ENCODE data around the gene ZNF865.
"Not testable (repeated sequence)": the region's sequence is repeated elsewhere in the genome, so short reads cannot be mapped to it uniquely, and the experiment has no call there.

ZNF865 gene

DNA sequence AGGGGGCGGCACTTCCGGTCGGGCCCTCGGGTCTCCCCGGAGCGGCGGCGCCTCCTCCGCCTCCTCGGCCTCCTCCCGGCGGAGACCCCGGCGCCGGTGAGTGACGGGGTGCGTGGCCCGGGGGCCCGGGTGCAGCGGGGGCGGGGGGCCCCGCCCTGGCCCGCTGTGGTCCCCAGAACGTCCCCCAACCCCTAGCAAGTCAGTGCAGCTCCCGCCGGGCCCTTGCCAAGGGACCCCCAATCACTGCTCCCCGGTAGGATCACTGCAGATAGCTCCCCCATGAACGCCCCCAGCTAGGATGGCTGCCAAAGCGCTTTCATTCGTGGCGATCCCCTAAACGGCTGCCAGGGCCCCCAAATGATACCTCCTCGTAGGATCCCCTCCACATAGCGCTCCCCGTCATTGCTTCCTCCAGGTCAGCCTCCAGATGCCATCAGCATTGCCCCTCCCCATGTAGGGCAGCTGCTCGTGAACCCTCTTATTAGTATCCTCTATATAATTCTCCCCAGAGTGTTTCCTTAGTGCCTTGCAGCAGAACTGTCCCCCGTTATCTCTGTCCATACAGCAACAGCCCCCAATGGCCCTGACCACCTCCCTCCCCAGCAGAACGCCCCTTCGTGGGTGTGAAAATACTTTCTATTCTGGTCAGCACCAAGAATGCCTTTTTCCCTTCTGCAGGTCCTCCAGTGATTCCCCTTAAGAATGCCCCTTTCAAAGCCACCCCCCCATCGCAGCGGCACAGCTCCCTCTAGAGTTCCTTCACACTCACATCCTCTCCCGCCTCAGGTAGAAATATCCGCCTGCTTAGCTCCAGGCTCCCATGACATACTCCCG is at the start of gene ZNF865:
Gene ZNF865 (plus strand): TSS at position 11 of the 834 bp plus-strand sequence. CDS start 7,972 bp downstream, outside the sequence.
- TF ChIP-seq, protein P1, sequence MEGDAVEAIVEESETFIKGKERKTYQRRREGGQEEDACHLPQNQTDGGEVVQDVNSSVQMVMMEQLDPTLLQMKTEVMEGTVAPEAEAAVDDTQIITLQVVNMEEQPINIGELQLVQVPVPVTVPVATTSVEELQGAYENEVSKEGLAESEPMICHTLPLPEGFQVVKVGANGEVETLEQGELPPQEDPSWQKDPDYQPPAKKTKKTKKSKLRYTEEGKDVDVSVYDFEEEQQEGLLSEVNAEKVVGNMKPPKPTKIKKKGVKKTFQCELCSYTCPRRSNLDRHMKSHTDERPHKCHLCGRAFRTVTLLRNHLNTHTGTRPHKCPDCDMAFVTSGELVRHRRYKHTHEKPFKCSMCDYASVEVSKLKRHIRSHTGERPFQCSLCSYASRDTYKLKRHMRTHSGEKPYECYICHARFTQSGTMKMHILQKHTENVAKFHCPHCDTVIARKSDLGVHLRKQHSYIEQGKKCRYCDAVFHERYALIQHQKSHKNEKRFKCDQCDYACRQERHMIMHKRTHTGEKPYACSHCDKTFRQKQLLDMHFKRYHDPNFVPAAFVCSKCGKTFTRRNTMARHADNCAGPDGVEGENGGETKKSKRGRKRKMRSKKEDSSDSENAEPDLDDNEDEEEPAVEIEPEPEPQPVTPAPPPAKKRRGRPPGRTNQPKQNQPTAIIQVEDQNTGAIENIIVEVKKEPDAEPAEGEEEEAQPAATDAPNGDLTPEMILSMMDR (IDR thresholded peaks at IDR 0.05; ENCODE audit: control insufficient read depth, insufficient read depth, low read depth, low read length, missing control alignments): peak; percentile 91
- DNase-seq (ENCODE audit: low read depth): no peak
- peak within 1 kb of the TSS; percentile 85 for H3K4me3 ChIP-seq (ENCODE audit: control insufficient read depth, low read depth, low read length)

DNA sequence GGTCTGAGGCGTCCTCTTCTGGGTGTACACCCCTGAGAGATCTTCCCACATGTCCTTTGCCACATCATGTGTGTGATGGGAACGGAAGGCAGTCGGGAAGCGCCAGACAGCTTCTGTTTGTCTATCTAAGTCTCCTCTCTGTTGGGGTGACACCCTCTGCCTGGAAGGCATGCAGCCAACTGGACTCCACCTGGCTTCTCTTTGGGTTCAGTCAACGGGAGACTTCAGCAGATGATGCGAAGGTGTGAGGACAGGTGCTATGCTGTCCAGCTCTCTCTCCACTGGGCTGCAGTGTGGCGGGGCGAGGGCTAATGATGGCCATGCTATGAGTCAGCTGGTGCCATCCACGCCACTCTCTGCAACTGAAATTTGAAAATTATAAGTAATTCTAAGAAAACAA is 45.8 kb upstream of the ZNF865 start:
- no peak for DNase-seq (ENCODE audit: low read depth)
- TF ChIP-seq, protein P1 (IDR thresholded peaks at IDR 0.05; ENCODE audit: control insufficient read depth, insufficient read depth, low read depth, low read length, missing control alignments): no peak
- H3K4me3 ChIP-seq (ENCODE audit: control insufficient read depth, low read depth, low read length): no peak overlapping the region

DNA sequence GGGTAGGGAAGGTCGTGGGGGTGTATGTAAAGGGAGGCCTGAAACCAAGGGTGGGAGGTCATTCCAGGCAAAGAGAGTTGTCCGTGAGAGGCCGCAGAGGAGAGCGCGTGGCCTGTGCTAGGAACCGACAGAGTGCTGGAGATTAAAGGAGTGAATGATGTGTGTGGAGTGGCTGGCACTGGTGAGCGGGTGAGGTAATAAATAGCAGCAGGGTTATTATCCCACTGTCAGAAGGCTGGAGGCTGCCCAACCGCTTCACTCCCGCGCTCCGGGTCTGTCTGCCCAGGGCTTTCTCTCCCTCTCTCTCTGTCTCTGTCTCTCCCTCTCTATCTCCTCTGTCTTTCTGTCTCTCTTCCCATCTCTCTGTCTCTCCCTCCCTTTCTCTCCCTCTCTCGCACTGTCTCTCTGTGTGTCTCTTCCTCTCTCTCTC is 42.2 kb upstream of the ZNF865 start:
- DNase-seq (ENCODE audit: low read depth): no peak
- no peak overlapping the region for H3K4me3 ChIP-seq (ENCODE audit: control insufficient read depth, low read depth, low read length)
- TF ChIP-seq, protein P1 (IDR thresholded peaks at IDR 0.05; ENCODE audit: control insufficient read depth, insufficient read depth, low read depth, low read length, missing control alignments): no peak

DNA sequence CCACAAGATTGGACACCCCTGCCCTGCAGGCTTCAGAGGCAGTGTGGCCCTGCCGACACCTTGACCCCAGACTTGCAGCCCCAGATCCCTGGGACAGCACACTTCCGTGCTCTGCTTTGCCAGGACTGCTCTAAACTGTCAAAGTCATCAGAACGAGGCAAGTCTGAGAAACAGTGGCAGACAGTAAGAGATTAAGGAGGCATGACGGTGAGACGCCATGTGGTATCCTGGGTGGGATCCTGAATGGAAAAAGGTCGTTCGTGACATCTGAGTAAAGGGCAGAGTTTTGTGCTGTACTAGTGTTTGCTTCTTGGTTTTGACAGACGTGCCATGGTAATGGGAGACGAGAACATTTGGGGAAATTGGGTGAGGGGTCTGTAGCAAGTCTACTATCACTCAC is 38.6 kb upstream of the ZNF865 start:
- TF ChIP-seq, protein P1 (IDR thresholded peaks at IDR 0.05; ENCODE audit: control insufficient read depth, insufficient read depth, low read depth, low read length, missing control alignments): no peak
- no peak for DNase-seq (ENCODE audit: low read depth)
- H3K4me3 ChIP-seq (ENCODE audit: control insufficient read depth, low read depth, low read length): no peak overlapping the region

DNA sequence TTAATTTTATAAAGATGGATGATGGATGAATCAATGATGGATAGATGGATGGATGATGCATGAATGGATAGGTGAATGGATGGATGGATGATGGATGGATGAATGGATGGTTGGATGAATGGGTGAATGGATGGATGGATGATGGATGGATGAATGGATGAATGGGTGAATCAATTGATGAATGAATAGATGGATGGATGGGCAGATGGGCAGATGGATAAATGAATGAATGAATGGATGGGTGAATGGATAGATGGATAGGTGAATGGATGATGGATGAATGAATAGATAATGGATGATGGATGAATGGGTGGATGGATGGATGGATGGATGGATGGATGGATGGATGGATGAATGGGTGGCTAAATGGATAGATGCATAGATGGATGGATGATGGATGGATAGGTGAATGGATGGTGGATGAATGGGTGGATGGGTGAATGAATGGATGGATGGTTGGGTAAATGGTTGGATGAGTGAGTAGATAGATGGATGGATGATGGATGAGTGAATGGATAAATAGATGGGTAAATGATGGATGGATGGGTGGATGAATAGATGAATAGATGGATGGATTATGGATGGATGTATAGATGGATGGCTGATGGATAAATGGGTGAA is 37.6 kb upstream of the ZNF865 start:
- DNase-seq (ENCODE audit: low read depth): no peak
- H3K4me3 ChIP-seq (ENCODE audit: control insufficient read depth, low read depth, low read length): no peak overlapping the region
- TF ChIP-seq, protein P1 (IDR thresholded peaks at IDR 0.05; ENCODE audit: control insufficient read depth, insufficient read depth, low read depth, low read length, missing control alignments): no peak

- not testable (repeated sequence) for H3K4me3 ChIP-seq (ENCODE audit: control insufficient read depth, low read depth, low read length); DNase-seq (ENCODE audit: low read depth)
Measured at GRCh38 chr19:55569477-55569876, 36.0 kb upstream of the ZNF865 start.

GRCh38 chr19:55573929-55574328 is 31.5 kb upstream of the ZNF865 start:
- not testable (repeated sequence) for H3K4me3 ChIP-seq (ENCODE audit: control insufficient read depth, low read depth, low read length); DNase-seq (ENCODE audit: low read depth)
